HS-5 (cell line): Measurements from ENCODE around the gene PARD6G.

Experiments
- DNase-seq: peaks from one replicate; pipeline ENCODE4 v3.0.0-alpha.2; 2012; ENCODE audit warnings: low read depth

The PARD6G gene

GRCh38 chr18:80210312-80211083 is 36.8 kb downstream of the PARD6G start:
- DNase-seq = no peak

- no peak for DNase-seq
These were observed 38.7 kb downstream of the PARD6G start for GRCh38 chr18:80208620-80209019.

GRCh38 chr18:80205294-80205693 is 42.0 kb downstream of the PARD6G start:
- DNase-seq = no peak

- DNase-seq = no peak
These were observed 43.2 kb downstream of the PARD6G start for GRCh38 chr18:80204142-80204541.

- no peak for DNase-seq
These were observed 44.1 kb downstream of the PARD6G start for GRCh38 chr18:80203249-80203648.

- DNase-seq = no peak
These were observed 44.9 kb downstream of the PARD6G start for GRCh38 chr18:80202264-80202998.

- DNase-seq = no peak
These were observed 45.6 kb downstream of the PARD6G start for GRCh38 chr18:80201739-80202138.

- no peak for DNase-seq
These were observed 46.2 kb downstream of the PARD6G start for GRCh38 chr18:80200932-80201672.

- DNase-seq = no peak
These were observed 47.0 kb downstream of the PARD6G start for GRCh38 chr18:80200171-80200931.

- no peak for DNase-seq
These were observed 48.1 kb downstream of the PARD6G start for GRCh38 chr18:80198994-80199748.

GRCh38 chr18:80198391-80198790 is 48.9 kb downstream of the PARD6G start:
- DNase-seq = no peak

GRCh38 chr18:80197528-80197927 is 49.8 kb downstream of the PARD6G start:
- DNase-seq = no peak

- no peak for DNase-seq
These were observed 50.6 kb downstream of the PARD6G start for GRCh38 chr18:80196528-80197320.

GRCh38 chr18:80194874-80195570 is 52.3 kb downstream of the PARD6G start:
- DNase-seq = no peak

GRCh38 chr18:80193701-80194100 is 53.6 kb downstream of the PARD6G start:
- DNase-seq = no peak

- DNase-seq = no peak
These were observed 54.5 kb downstream of the PARD6G start for GRCh38 chr18:80192653-80193385.

GRCh38 chr18:80191907-80192652 is 55.2 kb downstream of the PARD6G start:
- DNase-seq = no peak

GRCh38 chr18:80191264-80191663 is 56.0 kb downstream of the PARD6G start:
- DNase-seq = no peak
